Neural cell (in vitro differentiated cells): ENCODE measurements around the gene IBA57.

Experiments
- CTCF ChIP-seq: fragments of 450-650 bp; IDR thresholded peaks from 2 replicates; pipeline ENCODE4 v1.5.1; 2014; ENCODE audit warnings: antibody characterized with exemption, mild to moderate bottlenecking, moderate library complexity; ENCODE audit not compliant: poor library complexity, severe bottlenecking
- EZH2 ChIP-seq: fragments of 200-600, 300-800 bp; shearing (Covaris generic), sonication (generic); IDR thresholded peaks from 2 replicates; pipeline ENCODE4 v1.6.1; 2014; ENCODE audit warnings: antibody characterized with exemption, low read length, borderline replicate concordance, mild to moderate bottlenecking; ENCODE audit not compliant: insufficient read depth, poor library complexity, severe bottlenecking
- RAD21 ChIP-seq: fragments of 450-650 bp; conservative IDR thresholded peaks from 2 replicates; pipeline ENCODE4 v1.6.1; 2014; ENCODE audit warnings: antibody characterized with exemption, mild to moderate bottlenecking, moderate library complexity
- TF ChIP-seq, protein P1 (sequence below): IDR thresholded peaks from 2 replicates; pipeline ENCODE4 v1.6.1; 2012; ENCODE audit warnings: borderline replicate concordance

- TF ChIP-seq, protein P1, sequence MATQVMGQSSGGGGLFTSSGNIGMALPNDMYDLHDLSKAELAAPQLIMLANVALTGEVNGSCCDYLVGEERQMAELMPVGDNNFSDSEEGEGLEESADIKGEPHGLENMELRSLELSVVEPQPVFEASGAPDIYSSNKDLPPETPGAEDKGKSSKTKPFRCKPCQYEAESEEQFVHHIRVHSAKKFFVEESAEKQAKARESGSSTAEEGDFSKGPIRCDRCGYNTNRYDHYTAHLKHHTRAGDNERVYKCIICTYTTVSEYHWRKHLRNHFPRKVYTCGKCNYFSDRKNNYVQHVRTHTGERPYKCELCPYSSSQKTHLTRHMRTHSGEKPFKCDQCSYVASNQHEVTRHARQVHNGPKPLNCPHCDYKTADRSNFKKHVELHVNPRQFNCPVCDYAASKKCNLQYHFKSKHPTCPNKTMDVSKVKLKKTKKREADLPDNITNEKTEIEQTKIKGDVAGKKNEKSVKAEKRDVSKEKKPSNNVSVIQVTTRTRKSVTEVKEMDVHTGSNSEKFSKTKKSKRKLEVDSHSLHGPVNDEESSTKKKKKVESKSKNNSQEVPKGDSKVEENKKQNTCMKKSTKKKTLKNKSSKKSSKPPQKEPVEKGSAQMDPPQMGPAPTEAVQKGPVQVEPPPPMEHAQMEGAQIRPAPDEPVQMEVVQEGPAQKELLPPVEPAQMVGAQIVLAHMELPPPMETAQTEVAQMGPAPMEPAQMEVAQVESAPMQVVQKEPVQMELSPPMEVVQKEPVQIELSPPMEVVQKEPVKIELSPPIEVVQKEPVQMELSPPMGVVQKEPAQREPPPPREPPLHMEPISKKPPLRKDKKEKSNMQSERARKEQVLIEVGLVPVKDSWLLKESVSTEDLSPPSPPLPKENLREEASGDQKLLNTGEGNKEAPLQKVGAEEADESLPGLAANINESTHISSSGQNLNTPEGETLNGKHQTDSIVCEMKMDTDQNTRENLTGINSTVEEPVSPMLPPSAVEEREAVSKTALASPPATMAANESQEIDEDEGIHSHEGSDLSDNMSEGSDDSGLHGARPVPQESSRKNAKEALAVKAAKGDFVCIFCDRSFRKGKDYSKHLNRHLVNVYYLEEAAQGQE: no peak
- TF ChIP-seq EZH2: no peak
- no peak for TF ChIP-seq CTCF
- no peak for TF ChIP-seq RAD21
Observed at GRCh38 chr1:228182296-228183030, 16.9 kb downstream of the IBA57 start.
